Endothelial cell of umbilical vein (primary cell): ENCODE measurements around the gene CHCHD3. TPM values are rescaled to one million over a fixed set of nuclear protein-coding genes. Genes with fewer than 3 reads are reported as not detected.

ENCODE experiments used
- BruUV-seq: library from RNA; stranded (reverse); fragments of 400-500 nt; replicated peaks from 2 replicates; lab custom pipeline; 2021; lab: Mats Ljungman, UMichigan
- CTCF ChIA-PET: fragments of 300-600, 350-600 bp; sonication (Branson Sonifier 250); formaldehyde crosslinking; loops from one replicate; lab custom pipeline; 2021; ENCODE audit warnings: antibody characterized with exemption, inconsistent platforms; lab: Charles Lee
- POLR2A ChIA-PET: fragments of 300-600, 350-600 bp; sonication (Branson Sonifier 250); formaldehyde crosslinking; loops from one replicate; lab custom pipeline; 2021; ENCODE audit warnings: antibody characterized with exemption, inconsistent platforms; lab: Charles Lee
- DNase-seq: peaks from one replicate; pipeline ENCODE4 v3.0.0-alpha.2; 2011; ENCODE audit warnings: low read depth, low spot score
- FAIRE-seq: peaks from 2 replicates; lab custom pipeline; 2011; peaks lifted over from hg19 to GRCh38; lab: Jason Lieb, UNC
- H2AFZ ChIP-seq: 2 replicates; pipeline ENCODE4 v1.6.0; 2012; ENCODE audit warnings: low read depth, low read length, control low read depth, inconsistent platforms
- H3K27ac ChIP-seq: 2 replicates; pipeline ENCODE4 v1.5.1; 2011; ENCODE audit warnings: low read depth, mild to moderate bottlenecking, control low read depth, low read length, moderate library complexity; ENCODE audit not compliant: insufficient read depth
- H3K27me3 ChIP-seq, 2 experiments: 2 replicates each; pipeline versions ENCODE4 v1.6.0 to v1.6.1; 2011; ENCODE audit warnings: low read length in 2 of 2, mixed read lengths in 1 of 2; ENCODE audit not compliant: control insufficient read depth in 2 of 2, insufficient read depth in 2 of 2
- H3K36me3 ChIP-seq, 2 experiments: 2 replicates in 1 of 2; 3 replicates in 1 of 2; pipeline ENCODE4 v1.5.1; 2011; ENCODE audit warnings: low read length in 2 of 2, mild to moderate bottlenecking in 1 of 2, moderate library complexity in 1 of 2; ENCODE audit not compliant: control insufficient read depth in 2 of 2, insufficient read depth in 2 of 2; ENCODE audit errors: extremely low read depth in 1 of 2
- H3K4me1 ChIP-seq: 3 replicates; pipeline ENCODE4 v1.5.1; 2011; ENCODE audit warnings: mild to moderate bottlenecking, low read length; ENCODE audit not compliant: control insufficient read depth, insufficient read depth; ENCODE audit errors: extremely low read depth
- H3K4me2 ChIP-seq: 2 replicates; pipeline ENCODE4 v1.6.1; 2011; ENCODE audit warnings: low read length, control low read depth, mixed read lengths; ENCODE audit not compliant: insufficient read depth
- H3K4me3 ChIP-seq, 3 experiments: fragments of 200-600 bp in 1 of 3; sonication (generic), shearing (Covaris generic) in 1 of 3; replicated peaks in 1 of 3; 2 replicates each; pipeline ENCODE4 v1.5.1; 2011 to 2016; ENCODE audit warnings: control low read depth in 3 of 3, low read length in 3 of 3, mild to moderate bottlenecking in 2 of 3, inconsistent platforms in 1 of 3, low read depth in 1 of 3, moderate library complexity in 1 of 3; ENCODE audit not compliant: insufficient read depth in 1 of 3
- H3K79me2 ChIP-seq: 2 replicates; pipeline ENCODE4 v1.6.0; 2012; ENCODE audit warnings: low read length, inconsistent platforms; ENCODE audit not compliant: control insufficient read depth, insufficient read depth
- H3K9ac ChIP-seq: replicated peaks from 2 replicates; pipeline ENCODE3; 2011; ENCODE audit warnings: low read length, control low read depth; ENCODE audit not compliant: insufficient read depth; ENCODE audit errors: extremely low read depth
- H3K9me1 ChIP-seq: replicated peaks from 3 replicates; pipeline ENCODE4 v1.6.0; 2011; ENCODE audit warnings: mild to moderate bottlenecking, low read length; ENCODE audit not compliant: control insufficient read depth, insufficient read depth; ENCODE audit errors: extremely low read depth
- H3K9me3 ChIP-seq: replicated peaks from 2 replicates; pipeline ENCODE4 v1.5.1; 2012; ENCODE audit warnings: low read length, inconsistent platforms; ENCODE audit not compliant: control insufficient read depth, insufficient read depth
- H4K20me1 ChIP-seq: replicated peaks from 2 replicates; pipeline ENCODE3; 2011; ENCODE audit warnings: mild to moderate bottlenecking, low read length; ENCODE audit not compliant: control insufficient read depth, insufficient read depth; ENCODE audit errors: extremely low read depth
- CTCF ChIP-seq, 2 donors: IDR thresholded peaks; 1 replicate in 1 of 2; 2 replicates in 1 of 2; pipeline ENCODE4 v1.5.1; 2011; ENCODE audit warnings: low read length in 2 of 2, mild to moderate bottlenecking in 2 of 2, moderate library complexity in 2 of 2, control low read depth in 1 of 2, inconsistent platforms in 1 of 2, low read depth in 1 of 2; ENCODE audit not compliant: insufficient read depth in 1 of 2; ENCODE audit errors: extremely low read depth in 1 of 2
- EZH2 ChIP-seq: IDR thresholded peaks from 2 replicates; pipeline ENCODE4 v1.6.1; 2012; ENCODE audit warnings: borderline replicate concordance, low read depth, mild to moderate bottlenecking, moderate library complexity, low read length, inconsistent platforms; ENCODE audit not compliant: severe bottlenecking
- FOS ChIP-seq: IDR thresholded peaks from 2 replicates; pipeline ENCODE4 v1.6.1; 2011; ENCODE audit warnings: mild to moderate bottlenecking, low read length, moderate library complexity, borderline replicate concordance; ENCODE audit not compliant: insufficient read depth
- GATA2 ChIP-seq: IDR thresholded peaks from 2 replicates; pipeline ENCODE4 v1.7.0; 2011; ENCODE audit warnings: low read depth, mild to moderate bottlenecking, moderate library complexity, mixed read lengths, low read length; ENCODE audit not compliant: insufficient read length, insufficient read depth
- JUN ChIP-seq: IDR thresholded peaks from 2 replicates; pipeline ENCODE4 v1.6.1; 2011; ENCODE audit warnings: borderline replicate concordance, low read depth; ENCODE audit not compliant: insufficient read length, insufficient read depth
- MAX ChIP-seq: IDR thresholded peaks from 2 replicates; pipeline ENCODE4 v1.6.1; 2011; ENCODE audit not compliant: insufficient read depth, insufficient read length
- MYC ChIP-seq: IDR thresholded peaks from one replicate; pipeline ENCODE4 v1.6.1; 2011; ENCODE audit warnings: mild to moderate bottlenecking, low read depth, low read length
- POLR2A ChIP-seq: IDR thresholded peaks from 2 replicates; pipeline ENCODE4 v1.6.1; 2012; ENCODE audit warnings: low read depth, mild to moderate bottlenecking, control low read depth, low read length
- POLR2AphosphoS5 ChIP-seq: IDR thresholded peaks from 2 replicates; pipeline ENCODE4 v1.6.1; 2012; ENCODE audit warnings: low read depth, mild to moderate bottlenecking, control low read depth, low read length, moderate library complexity; ENCODE audit not compliant: insufficient read depth
- dilution Hi-C: fragments of 300-500 bp; cut with MboI; formaldehyde crosslinking; loops from one replicate; pipeline ENCODE4 v1.15.0; 2019; ENCODE audit warnings: low sequenced_read_pairs; ENCODE audit not compliant: extremely low pct_ligation_motif_present
- intact Hi-C: fragments of 100-400 bp; cut with micrococcal nuclease; formaldehyde crosslinking; loops from one replicate; pipeline ENCODE4 v1.10.0; 2022
- polyA plus RNA-seq, 4 experiments: library from polyadenylated mRNA; depleted of rRNA in 3 of 4; stranded (reverse) in 3 of 4; unstranded in 1 of 4; fragments of >200 nt; gene quantifications; 2 replicates each; pipeline versions ENCODE4 v1.2.1 to v1.2.3, GENCODE V29; 2011 to 2012; ENCODE audit warnings: missing spikeins in 1 of 4
- total RNA-seq: library from RNA; stranded (reverse); gene quantifications from 2 replicates; pipeline ENCODE4 v1.2.3, GENCODE V29; 2021

The CHCHD3 gene
- total and polyA plus RNA-seq, 2 donors (not counting 3 experiments of a cell fraction or from before 2014, with no cell fraction given): 22.0 to 63.7 TPM

DNA sequence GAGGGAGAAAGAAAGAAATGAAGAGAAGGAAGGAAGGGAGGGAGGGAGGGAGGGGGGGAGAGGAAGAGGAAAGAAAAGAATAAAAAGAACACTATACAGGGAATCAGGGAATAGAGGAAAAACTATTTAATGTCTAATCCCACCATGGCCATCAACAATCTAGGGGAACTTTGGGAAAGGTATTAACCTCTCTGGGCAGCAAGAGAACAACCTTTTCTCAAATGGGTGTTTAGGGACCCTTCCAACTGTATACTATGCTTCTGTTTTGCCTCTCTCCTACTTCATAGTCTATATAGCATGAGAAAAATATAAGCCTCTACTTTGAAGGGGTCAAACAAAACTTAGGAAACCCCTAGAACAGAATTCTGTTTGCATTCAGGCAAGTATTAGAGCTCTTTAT is 54.5 kb downstream of the CHCHD3 start:
- intact Hi-C loops: no loop called here

More for the DNA sequence above, 54.5 kb downstream of the CHCHD3 start:
- no peak overlapping the region for H3K4me2 ChIP-seq
- no peaks in the 10 kb centered on the region for H3K4me1 ChIP-seq
- dilution Hi-C loops: no loop called here
- H2AFZ ChIP-seq: no peak overlapping the region
- H4K20me1 ChIP-seq: no peaks in the 10 kb centered on the region
- BruUV-seq: no TSS peak
- H3K9me3 ChIP-seq: no peaks in the 10 kb centered on the region
- no peaks in the 10 kb centered on the region for H3K27me3 ChIP-seq
- no peaks in the 10 kb centered on the region for H3K36me3 ChIP-seq
- H3K9ac ChIP-seq: no peak overlapping the region
- peaks cover 13% of the 10 kb centered on the region for H3K79me2 ChIP-seq
- DNase-seq (no peak), FAIRE-seq (no peak)
- TF ChIP-seq EZH2: no peak
- no peak for TF ChIP-seq POLR2A
- TF ChIP-seq GATA2: no peak
- no peak for TF ChIP-seq JUN
- no peak for TF ChIP-seq POLR2AphosphoS5
- TF ChIP-seq MAX: no peak
- TF ChIP-seq FOS: no peak
- no peak for TF ChIP-seq CTCF (IDR thresholded peaks at IDR 0.05; ENCODE audit: extremely low read depth in 1 of 2, insufficient read depth in 1 of 2, low read depth in 1 of 2, low read length in 2 of 2)
- no peak for TF ChIP-seq MYC
- H3K9me1 ChIP-seq: no peaks in the 10 kb centered on the region
- H3K4me3 ChIP-seq: no peak overlapping the region
- no peak overlapping the region for H3K27ac ChIP-seq
- CTCF ChIA-PET: no interaction called here
- POLR2A ChIA-PET: no interaction called here
